Activated T-cell treated with anti-CD3 and anti-CD28 coated beads for 48 hours (primary cell): Measurements from ENCODE around the gene SETBP1.
A peak's percentile ranks its signal among the peaks of the same experiment; 100 is the strongest.
"Not testable (repeated sequence)": the region's sequence is repeated elsewhere in the genome, so short reads cannot be mapped to it uniquely, and the experiment has no call there.

Experiments used
- DNase-seq: peaks from one replicate; pipeline ENCODE4 v3.0.0-alpha.2; 2020; ENCODE audit warnings: low read depth

Gene SETBP1

DNA sequence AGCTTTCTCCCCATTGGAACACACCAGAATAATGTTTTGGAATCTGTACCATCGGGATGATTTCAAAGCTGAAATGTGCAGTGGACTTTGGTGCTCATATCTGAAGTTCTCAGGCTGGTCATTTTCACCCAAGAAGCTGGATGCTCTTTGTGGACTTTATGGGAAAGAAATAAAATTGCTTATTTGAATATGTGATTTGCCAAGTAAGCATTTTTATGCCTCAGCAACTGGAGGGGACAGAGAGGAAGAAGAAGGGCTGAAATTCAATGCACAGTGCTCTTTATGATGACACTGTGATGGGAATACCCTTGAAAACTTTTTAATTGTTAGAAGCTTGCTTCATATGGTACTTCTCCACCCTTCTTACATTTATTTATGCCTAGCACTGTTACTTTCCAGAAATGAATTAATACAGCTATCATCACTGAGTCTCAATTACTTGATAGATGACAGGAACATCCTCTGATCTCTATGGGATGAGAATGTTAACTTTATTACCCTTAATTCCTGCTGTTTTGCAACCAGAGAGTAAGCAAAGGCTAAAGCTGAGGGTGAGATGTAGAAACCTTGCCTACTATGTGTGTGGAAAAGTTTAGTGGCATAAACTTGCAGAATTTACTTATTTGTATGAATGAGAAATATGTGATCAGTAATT is 23.6 kb downstream of the SETBP1 start:
- DNase-seq: no peak

- no peak for DNase-seq
Measured at GRCh38 chr18:44705075-44705675, 24.5 kb downstream of the SETBP1 start.

DNA sequence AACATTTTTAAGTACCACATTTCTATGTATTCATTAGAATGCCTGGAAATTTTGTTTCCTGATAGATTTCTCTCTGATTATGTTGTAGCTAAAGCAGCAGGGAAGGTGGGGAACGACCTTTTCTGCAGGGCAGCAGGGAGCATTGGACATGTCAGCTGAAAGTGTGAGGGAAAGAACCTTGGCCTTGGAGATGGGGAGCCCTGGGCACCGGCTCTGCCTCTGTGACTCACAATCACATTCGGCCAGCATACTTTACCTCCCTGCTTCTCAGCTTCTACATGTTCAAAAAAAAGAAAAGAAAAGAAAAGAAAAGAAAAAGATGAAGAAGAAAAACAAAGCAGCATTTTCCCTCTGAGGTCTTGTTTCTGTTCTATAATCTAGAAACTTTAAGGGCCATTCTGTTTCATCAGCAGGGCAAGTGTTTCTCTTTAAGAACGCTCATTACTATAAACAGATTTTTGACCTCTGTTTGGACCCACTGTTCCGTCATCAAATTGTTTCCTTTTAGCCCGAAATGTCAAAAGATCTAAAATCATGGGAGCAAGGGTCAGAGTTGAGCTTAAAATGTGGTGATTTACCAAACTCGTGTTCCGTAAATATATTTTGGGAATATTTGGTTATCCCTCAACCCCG is 27.9 kb downstream of the SETBP1 start:
- no peak for DNase-seq

DNA sequence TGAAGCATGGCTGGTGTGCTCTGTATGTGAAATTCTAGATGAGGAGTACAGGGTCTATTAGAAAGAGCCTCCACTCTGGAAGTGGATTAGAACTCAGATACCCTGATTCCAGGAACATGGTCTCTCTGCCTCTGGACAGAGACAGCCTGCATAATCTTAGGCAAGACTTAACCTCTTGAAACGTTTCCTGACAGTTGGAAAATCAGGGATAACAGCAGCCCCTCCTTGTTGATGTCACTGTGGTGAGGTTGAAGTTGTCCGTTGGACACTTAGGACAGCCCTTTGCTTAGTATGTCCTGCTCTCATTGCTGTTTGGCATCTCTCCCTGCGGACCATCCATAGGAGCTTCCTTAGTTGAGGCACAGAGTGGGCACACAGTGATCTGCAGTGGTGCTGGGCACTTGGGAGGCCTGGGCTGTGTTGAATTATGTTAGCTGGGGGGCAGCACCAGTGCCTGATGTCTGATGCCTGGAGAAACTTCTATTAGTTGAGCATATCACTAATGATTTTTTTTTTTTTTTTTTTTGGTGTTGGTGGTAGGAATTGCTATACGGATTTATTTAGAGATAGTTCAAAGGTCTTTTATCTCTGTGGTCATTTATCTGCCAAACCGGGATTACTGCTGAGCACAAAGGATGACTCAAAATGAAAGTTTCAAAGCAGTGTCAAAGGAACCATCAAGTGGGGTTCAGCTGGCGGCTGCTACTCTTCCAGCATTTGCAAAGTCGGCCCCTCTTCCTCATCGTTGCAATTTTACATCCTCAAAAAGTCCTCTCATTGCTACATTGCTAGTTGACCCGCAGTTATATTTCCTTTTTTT is 28.8 kb downstream of the SETBP1 start:
- no peak for DNase-seq

DNA sequence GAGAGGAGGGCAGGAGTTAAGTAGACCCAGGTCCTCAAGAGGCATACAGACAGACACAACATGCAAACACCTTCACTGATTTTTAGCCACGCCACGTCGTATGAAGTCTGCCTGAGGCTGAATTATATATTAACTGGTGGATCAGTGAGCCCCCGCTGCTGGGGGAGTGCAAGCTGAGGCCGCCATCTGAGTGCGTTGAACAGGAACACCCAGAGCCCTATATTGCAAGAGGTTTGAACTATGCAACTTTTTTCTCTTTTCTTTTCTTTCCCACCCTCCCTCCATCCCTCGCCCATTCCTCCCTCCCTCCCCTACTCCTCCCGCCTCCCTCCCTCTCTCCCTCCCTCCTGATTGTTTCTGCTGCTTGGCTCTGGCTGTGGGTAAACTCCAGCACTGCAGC is 30.2 kb downstream of the SETBP1 start:
- no peak for DNase-seq

GRCh38 chr18:44712025-44712424 is 31.3 kb downstream of the SETBP1 start:
- DNase-seq: no peak

DNA sequence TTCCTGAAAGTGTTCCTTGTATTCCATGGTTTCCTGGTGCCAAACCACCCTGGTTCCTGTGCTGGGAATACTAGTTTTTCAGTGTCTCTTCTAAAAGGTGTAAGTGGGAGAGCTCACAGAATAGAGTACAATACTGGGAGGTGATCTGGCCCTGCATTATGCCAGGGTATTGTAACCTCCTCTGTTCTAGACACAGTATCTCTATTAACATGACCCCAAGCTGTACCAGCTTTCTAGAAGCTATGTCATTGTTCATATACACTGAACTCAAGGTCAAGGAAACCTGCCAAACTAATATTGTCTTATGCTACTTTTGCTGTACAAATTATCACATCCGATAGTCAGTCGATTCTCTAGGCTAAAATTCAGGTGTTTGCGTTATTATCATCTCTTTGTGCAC is 32.7 kb downstream of the SETBP1 start:
- DNase-seq: no peak

- no peak for DNase-seq
Measured at GRCh38 chr18:44714376-44714775, 33.7 kb downstream of the SETBP1 start.

- no peak for DNase-seq
Measured at GRCh38 chr18:44715245-44715644, 34.6 kb downstream of the SETBP1 start.

GRCh38 chr18:44715842-44716241 is 35.2 kb downstream of the SETBP1 start:
- no peak for DNase-seq

DNA sequence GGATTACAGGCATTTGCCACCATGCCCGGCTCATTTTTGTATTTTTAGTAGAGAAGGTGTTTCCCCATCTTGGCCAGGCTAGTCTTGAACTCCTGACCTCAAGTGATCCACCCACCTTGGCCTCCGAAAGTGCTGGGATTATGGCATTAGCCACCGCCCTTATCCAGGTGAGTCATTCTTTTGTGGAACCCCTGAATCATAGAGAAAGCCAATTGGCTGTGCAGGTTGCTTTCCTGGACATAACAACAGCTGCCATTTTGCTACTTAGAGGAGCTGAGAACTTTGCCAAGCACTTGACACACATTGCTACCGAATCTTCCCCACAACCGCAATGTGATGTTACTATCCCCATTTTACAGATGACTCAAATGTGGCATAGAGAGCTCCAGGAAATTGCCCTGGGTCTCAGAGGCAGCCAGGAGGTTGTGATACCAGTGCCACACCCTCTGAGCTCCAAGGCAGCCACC is 36.0 kb downstream of the SETBP1 start:
- no peak for DNase-seq

- no peak for DNase-seq
Measured at GRCh38 chr18:44719519-44720060, 38.9 kb downstream of the SETBP1 start.

- DNase-seq: not testable (repeated sequence)
Measured at GRCh38 chr18:44721748-44722147, 41.1 kb downstream of the SETBP1 start.

DNA sequence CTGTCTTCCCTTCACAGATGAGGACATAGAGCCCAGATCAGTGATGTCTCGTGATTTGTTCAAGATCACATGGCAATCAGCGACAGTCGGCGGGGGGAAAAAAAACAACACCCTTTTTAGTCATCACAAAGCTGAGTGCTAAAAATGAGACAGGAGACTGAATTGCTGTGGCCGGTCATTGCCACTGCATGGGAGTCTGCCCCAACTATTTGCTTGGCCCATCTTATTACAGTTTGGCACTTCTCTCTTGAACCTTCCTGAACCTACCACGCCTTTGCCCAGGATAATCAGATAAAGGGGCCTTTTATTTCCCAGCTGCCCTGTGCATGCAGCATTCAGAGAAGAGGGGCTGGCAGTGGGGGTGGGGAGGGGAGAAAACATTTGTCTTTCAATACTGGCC is 42.7 kb downstream of the SETBP1 start:
- no peak for DNase-seq

- no peak for DNase-seq
Measured at GRCh38 chr18:44724105-44724778, 43.6 kb downstream of the SETBP1 start.

DNA sequence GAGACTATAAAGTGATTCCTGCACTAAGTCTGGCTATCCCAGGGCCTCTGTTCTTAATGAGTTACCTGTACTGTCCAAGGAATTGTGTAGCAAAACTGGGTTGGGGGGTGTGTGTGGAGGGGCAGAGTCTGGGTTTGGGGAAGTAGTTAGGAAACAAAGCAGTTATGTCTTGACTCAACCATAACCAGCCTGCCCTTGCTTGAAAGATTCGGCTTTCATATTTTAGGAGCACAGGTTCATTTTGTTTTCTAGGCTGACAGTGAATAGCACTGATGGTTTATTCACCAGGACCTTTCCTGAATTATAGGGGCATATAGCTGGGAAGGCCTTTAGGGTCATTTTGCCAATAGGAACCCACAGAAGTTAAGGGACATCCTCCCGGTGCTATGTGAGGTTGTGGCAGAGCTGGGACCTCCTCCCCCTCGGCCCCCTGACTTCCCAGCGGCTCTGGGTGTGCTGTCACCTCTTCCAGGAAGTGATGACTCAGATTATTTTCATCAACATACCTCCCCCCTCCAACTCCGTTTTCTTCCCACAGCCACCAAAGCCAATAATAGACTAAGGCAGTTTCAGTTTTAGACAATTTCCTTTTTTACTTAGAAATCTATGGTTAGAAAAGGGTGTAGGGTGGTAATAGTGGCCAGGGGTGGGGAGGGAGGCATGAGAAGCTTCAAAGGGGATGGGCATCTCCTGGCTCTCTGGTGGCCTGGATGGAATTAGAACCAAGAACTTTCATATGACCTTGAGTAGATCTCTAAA is 44.8 kb downstream of the SETBP1 start:
- DNase-seq: peak; percentile 60

- no peak for DNase-seq
Measured at GRCh38 chr18:44726059-44726421, 45.4 kb downstream of the SETBP1 start.

GRCh38 chr18:44727291-44727690 is 46.6 kb downstream of the SETBP1 start:
- DNase-seq: no peak

DNA sequence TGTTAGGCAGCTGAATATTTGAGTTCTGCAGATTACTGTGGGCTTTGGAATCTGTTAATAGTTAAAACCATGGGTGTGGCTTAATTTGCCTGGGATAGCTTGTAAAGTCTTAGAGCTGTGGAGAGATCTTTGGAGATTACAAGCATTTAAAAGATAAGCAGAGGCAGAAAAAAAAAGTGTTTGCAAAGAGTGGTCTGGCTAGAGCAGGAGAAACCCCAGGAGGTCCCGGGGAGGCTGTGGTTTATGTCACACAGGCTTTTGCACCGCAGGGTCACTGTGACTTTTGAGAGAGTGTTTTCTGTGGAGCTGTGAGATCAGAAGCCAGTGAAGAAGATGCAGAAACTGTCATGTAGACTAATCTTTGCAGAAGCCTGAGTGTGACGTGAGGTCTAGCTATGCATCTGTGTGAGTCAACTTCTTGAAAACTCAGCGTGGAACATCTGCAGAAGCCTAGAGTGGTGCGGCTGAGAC is 49.0 kb downstream of the SETBP1 start:
- DNase-seq: peak; percentile 49

GRCh38 chr18:44730803-44731529 is 50.3 kb downstream of the SETBP1 start:
- DNase-seq: no peak
